DLD1 (cell line): Measurements from ENCODE around the gene DYNLT4.
"Not testable (repeated sequence)": the region's sequence is repeated elsewhere in the genome, so short reads cannot be mapped to it uniquely, and the experiment has no call there.

ENCODE experiments used
- in situ Hi-C: cut with HindIII; loops from 2 replicates; pipeline ENCODE4 v1.10.0; 2017; ENCODE audit warnings: low sequenced_read_pairs

Gene DYNLT4

GRCh38 chr1:44829506-44830384, 22.6 kb upstream of the DYNLT4 start:
- in situ Hi-C loops: no loop called here

GRCh38 chr1:44828841-44829440, 21.8 kb upstream of the DYNLT4 start:
- in situ Hi-C loops: no loop called here

GRCh38 chr1:44828003-44828651, 21.0 kb upstream of the DYNLT4 start:
- in situ Hi-C loops: no loop called here

- in situ Hi-C loops: no loop called here
Observed at GRCh38 chr1:44827197-44828002, 20.2 kb upstream of the DYNLT4 start.

- in situ Hi-C loops: no loop called here
Observed at GRCh38 chr1:44826375-44827196, 19.4 kb upstream of the DYNLT4 start.

GRCh38 chr1:44824392-44824791, 17.2 kb upstream of the DYNLT4 start:
- in situ Hi-C loops: not testable (repeated sequence)

GRCh38 chr1:44822981-44823451, 15.9 kb upstream of the DYNLT4 start:
- in situ Hi-C loops: no loop called here

GRCh38 chr1:44822131-44822701, 15.1 kb upstream of the DYNLT4 start:
- in situ Hi-C loops: no loop called here

- in situ Hi-C loops: no loop called here
Observed at GRCh38 chr1:44821240-44821715, 14.1 kb upstream of the DYNLT4 start.

- in situ Hi-C loops: no loop called here
Observed at GRCh38 chr1:44820328-44821239, 13.4 kb upstream of the DYNLT4 start.

GRCh38 chr1:44819608-44820327, 12.6 kb upstream of the DYNLT4 start:
- in situ Hi-C loops: no loop called here

- in situ Hi-C loops: no loop called here
Observed at GRCh38 chr1:44819196-44819607, 12.1 kb upstream of the DYNLT4 start.

- in situ Hi-C loops: no loop called here
Observed at GRCh38 chr1:44817771-44818495, 10.8 kb upstream of the DYNLT4 start.

- in situ Hi-C loops: no loop called here
Observed at GRCh38 chr1:44817307-44817706, 10.2 kb upstream of the DYNLT4 start.

GRCh38 chr1:44815926-44816325, 8.8 kb upstream of the DYNLT4 start:
- in situ Hi-C loops: not testable (repeated sequence)

GRCh38 chr1:44812822-44813543, 5.8 kb upstream of the DYNLT4 start:
- in situ Hi-C loops: no loop called here

GRCh38 chr1:44811234-44811633, 4.1 kb upstream of the DYNLT4 start:
- in situ Hi-C loops: no loop called here
